ENCODE measurements around the gene ASCC2.

Gene ASCC2

GRCh38 chr22:29753808-29754657 lies 84.0 kb downstream of the ASCC2 start:
- no peak for DNase-seq

- no peak for DNase-seq
These were observed 86.4 kb downstream of the ASCC2 start for GRCh38 chr22:29751669-29752068.

- DNase-seq: no peak
These were observed 87.2 kb downstream of the ASCC2 start for GRCh38 chr22:29750559-29751538.

- DNase-seq: no peak
These were observed 88.0 kb downstream of the ASCC2 start for GRCh38 chr22:29750029-29750428.

- no peak for DNase-seq
These were observed 89.7 kb downstream of the ASCC2 start for GRCh38 chr22:29748248-29748893.

- no peak for DNase-seq
These were observed 90.2 kb downstream of the ASCC2 start for GRCh38 chr22:29747832-29748231.

- DNase-seq: peak; percentile 99
These were observed 93.2 kb downstream of the ASCC2 start for GRCh38 chr22:29744902-29745301.

- DNase-seq: no peak
These were observed 95.7 kb downstream of the ASCC2 start for GRCh38 chr22:29742326-29742725.

- no peak for DNase-seq
These were observed 96.1 kb downstream of the ASCC2 start for GRCh38 chr22:29741926-29742325.

GRCh38 chr22:29740216-29740615 lies 97.9 kb downstream of the ASCC2 start:
- no peak for DNase-seq

GRCh38 chr22:29739346-29739875 lies 98.7 kb downstream of the ASCC2 start:
- DNase-seq: no peak

All from NCI-H2171 treated with DMSO at 0.1 percent for 48 hours (cell line).